ENCODE data around the gene PRKCH. TPM values are rescaled to one million over a fixed set of nuclear protein-coding genes. Genes with fewer than 3 reads are reported as not detected.

The PRKCH gene
- total and polyA plus RNA-seq, 9 of the 15 experiments (the other 6 are each of a cell fraction or from before 2014, with no cell fraction given): 0.61 to 4.4 (median 4.0) TPM

DNA sequence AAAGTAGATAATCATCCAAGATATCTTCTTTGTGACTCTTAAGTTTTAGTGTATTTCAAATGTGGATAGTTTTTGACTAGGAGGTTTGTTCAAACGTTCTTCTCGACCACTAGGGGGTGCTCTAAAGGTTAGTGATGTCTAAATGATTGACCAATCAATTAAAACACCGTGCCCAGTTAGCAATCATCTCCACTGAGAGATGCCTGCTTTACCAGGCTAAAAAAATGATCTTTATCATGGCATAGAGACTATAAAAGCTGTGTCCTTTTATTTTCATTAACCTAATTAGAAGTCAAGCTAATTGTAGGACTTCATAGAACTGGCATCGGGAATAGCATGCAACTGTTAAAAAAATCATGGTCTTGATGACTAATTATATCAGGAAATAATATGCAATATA, 153.9 kb downstream of the PRKCH start (continued):
- TF ChIP-seq ZNF184 (CRISPR knock-in tag; IDR thresholded peaks at IDR 0.05): no peak

DNA sequence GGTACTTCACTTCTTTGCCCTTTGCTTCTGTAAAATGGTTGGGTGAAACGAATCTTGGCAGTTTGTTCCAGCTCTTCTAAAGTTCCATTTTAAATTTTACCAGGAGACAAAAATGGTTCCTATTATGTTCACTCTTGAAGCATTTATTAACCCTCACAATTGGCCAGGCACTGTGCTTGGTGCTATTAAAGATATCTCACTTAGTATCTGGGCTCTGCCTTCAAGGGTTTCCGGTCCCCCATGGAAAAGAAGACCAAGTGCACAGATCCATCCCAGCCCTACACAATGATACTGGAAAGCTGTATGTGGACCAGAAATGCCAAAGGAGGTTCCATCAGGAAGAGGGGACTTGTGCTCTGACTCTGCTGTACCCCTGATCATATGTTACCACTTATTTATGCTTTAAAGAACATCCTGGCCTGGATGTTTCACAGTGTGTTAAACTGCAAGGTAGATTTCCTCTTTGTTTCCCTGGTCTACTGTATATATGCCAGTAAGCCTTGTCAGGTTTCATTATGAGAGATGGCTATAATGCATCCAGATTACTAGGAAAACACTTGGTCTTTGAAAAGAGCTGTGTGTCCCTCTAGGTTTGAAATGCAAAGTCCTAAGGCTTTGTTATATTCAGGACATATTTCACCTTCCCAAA, 154.8 kb downstream of the PRKCH start:
- no peak for DNase-seq (ENCODE audit: extremely low read depth in 1 of 4, low spot score in 3 of 4)
- no TSS peak for BruUV-seq (replicated peaks)

More for the DNA sequence above, 154.8 kb downstream of the PRKCH start:
- Histone ChIP-seq H3K9me3 (replicated peaks; ENCODE audit: control insufficient read depth, insufficient read depth, low read depth, low read length) (no peaks in the 10 kb centered on the region), H4K20me1 (replicated peaks; ENCODE audit: control insufficient read depth, insufficient read depth, low read length) (no peaks in the 10 kb centered on the region), H3K36me3 (ENCODE audit: control insufficient read depth, insufficient read depth, low read length) (no peaks in the 10 kb centered on the region), H3K4me2 (ENCODE audit: insufficient read depth, low read length) (no peak overlapping the region), H3K4me1 (replicated peaks in 1 of 2; ENCODE audit: control insufficient read depth in 2 of 2, insufficient read depth in 2 of 2, low read length in 2 of 2) (peaks cover 0 to 3% of the 10 kb centered on the region in 2 experiments; a peak in 1 of 5 replicates), H3K27me3 (ENCODE audit: control insufficient read depth in 2 of 2, insufficient read depth in 2 of 2, low read length in 2 of 2) (no peaks in the 10 kb centered on the region; a peak in 1 of 5 replicates), H3K9me1 (ENCODE audit: control insufficient read depth, insufficient read depth, low read length) (no peaks in the 10 kb centered on the region), H3K79me2 (ENCODE audit: control insufficient read depth, insufficient read depth, low read length) (no peaks in the 10 kb centered on the region), H3K9ac (ENCODE audit: insufficient read depth in 1 of 2, low read depth in 2 of 2, low read length in 2 of 2) (no peak overlapping the region), H3K4me3 (no peak overlapping the region), H2AFZ (ENCODE audit: low read depth, low read length) (no peak overlapping the region), H3K27ac (ENCODE audit: extremely low read depth, low read depth, low read length) (peak overlapping the region; percentile 41; the same call in 2 of the 3 replicates)
- FAIRE-seq: no peak
- ChIA-PET POLR2A (no interaction called here), CTCF (ENCODE audit: low intra/inter-chr PET ratio) (interaction anchor here (1.2 kb wide), 1 partner anchor 15 kb away, joined by 5 read pairs; no protein-coding TSS in a partner anchor)
- intact Hi-C loops (cut with micrococcal nuclease) (loop anchor here (5.0 kb wide), 2 partner anchors 251 to 276 kb away; no protein-coding TSS in a partner anchor), in situ Hi-C loops (cut with MboI) (no loop called here)
- TF ChIP-seq FOXP1 (CRISPR knock-in tag; IDR thresholded peaks at IDR 0.05) (no peak), ZNF175 (CRISPR knock-in tag; IDR thresholded peaks at IDR 0.05; ENCODE audit: low read depth) (0 out of 2 replicates have a peak, but pooled peaks have one; percentile 51), ZNF507 (tag; conservative IDR thresholded peaks at IDR 0.05) (no peak)
- ATAC-seq: no peak
- 49% methylated on average over 2 of the region's 2 CpGs for WGBS (ENCODE audit: insufficient coverage, low coverage, missing lambda C conversion rate)
